22Rv1 (cell line): Measurements from ENCODE around the gene GNAS.

ENCODE experiments used
- ZFX ChIP-seq: fragments of 450-650 bp; IDR thresholded peaks from 2 replicates; pipeline ENCODE4 v1.6.1; 2017; ENCODE audit warnings: antibody characterized with exemption, borderline replicate concordance
- TF ChIP-seq, protein P1 (sequence below): fragments of 450-650 bp; IDR thresholded peaks from 2 replicates; pipeline ENCODE4 v1.5.1; 2017; ENCODE audit warnings: mild to moderate bottlenecking

GRCh38 chr20:58832457-58832856 lies 20.1 kb upstream of the GNAS start:
- TF ChIP-seq, protein P1, sequence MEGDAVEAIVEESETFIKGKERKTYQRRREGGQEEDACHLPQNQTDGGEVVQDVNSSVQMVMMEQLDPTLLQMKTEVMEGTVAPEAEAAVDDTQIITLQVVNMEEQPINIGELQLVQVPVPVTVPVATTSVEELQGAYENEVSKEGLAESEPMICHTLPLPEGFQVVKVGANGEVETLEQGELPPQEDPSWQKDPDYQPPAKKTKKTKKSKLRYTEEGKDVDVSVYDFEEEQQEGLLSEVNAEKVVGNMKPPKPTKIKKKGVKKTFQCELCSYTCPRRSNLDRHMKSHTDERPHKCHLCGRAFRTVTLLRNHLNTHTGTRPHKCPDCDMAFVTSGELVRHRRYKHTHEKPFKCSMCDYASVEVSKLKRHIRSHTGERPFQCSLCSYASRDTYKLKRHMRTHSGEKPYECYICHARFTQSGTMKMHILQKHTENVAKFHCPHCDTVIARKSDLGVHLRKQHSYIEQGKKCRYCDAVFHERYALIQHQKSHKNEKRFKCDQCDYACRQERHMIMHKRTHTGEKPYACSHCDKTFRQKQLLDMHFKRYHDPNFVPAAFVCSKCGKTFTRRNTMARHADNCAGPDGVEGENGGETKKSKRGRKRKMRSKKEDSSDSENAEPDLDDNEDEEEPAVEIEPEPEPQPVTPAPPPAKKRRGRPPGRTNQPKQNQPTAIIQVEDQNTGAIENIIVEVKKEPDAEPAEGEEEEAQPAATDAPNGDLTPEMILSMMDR = no peak
- no peak for TF ChIP-seq ZFX
